Epidermal melanocyte (primary cell): ENCODE data around the gene NFIB.

Experiments
- DNase-seq: peaks from one replicate; pipeline ENCODE4 v3.0.0; 2011; ENCODE audit warnings: low spot score; ENCODE audit not compliant: insufficient read length

NFIB gene

DNA sequence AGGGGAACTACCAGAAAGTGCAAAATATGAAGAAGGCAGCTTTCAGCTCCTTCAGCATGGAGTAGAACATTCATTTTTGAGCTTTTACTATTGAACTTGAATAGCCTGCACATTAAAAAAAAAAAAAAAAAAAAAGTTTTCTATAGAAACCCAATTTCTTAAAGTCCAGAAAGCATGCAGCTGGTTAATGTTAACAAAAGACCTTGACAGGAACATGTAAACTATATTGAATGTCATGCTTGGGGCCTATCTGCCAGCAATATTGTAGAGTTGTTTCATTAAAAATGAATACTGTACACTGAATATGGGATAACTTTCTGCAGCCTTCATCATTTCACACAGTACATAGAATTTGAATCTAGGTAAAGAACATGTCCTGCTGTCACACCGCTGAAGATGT, 230.6 kb downstream of the NFIB start:
- DNase-seq: no peak

GRCh38 chr9:14082732-14083131, 231.2 kb downstream of the NFIB start:
- no peak for DNase-seq

- no peak for DNase-seq
Observed at GRCh38 chr9:14081745-14082144, 232.2 kb downstream of the NFIB start.

GRCh38 chr9:14080959-14081542, 232.9 kb downstream of the NFIB start:
- no peak for DNase-seq

DNA sequence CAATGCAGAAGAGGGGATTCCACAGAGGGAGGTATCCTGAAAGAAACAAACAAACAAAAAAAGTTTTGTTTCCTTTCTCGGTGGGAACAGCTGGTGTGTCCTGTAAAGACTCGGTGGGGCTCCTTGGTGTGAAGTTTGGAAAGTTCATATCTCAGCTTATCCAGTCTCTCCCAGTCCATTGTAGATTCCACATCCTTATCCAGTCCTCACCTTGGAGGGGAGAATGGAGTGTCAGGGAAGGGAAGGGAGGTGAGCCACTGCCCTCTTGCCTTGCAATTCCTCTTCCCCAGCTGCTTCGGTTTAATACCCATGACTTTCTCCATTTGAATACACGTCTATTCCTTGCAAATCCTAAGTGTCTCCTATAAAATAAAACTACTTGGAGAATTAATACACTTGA, 234.5 kb downstream of the NFIB start:
- DNase-seq: no peak

DNA sequence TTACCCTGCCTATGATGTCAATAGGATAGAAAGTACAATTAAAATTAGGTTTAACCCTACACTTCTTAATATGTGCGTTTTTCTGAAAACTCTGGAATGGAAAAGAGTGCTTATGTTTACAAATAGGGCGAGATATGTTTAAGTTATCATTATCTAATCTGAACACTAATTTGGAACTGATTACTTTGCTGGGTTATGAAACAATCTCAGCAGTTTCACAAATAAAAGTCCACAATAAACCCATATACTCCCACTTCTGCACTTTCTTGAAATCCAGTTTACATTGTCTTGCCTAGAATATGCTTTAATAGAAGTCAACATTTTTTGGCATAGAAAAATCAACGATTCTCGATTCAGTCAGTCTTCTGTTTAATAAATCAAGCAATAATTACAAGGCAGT, 236.3 kb downstream of the NFIB start:
- DNase-seq: no peak

GRCh38 chr9:14075218-14075617, 238.7 kb downstream of the NFIB start:
- no peak for DNase-seq

- DNase-seq: no peak
Observed at GRCh38 chr9:14072850-14073249, 241.1 kb downstream of the NFIB start.

- DNase-seq: no peak
Observed at GRCh38 chr9:14071484-14071883, 242.5 kb downstream of the NFIB start.

DNA sequence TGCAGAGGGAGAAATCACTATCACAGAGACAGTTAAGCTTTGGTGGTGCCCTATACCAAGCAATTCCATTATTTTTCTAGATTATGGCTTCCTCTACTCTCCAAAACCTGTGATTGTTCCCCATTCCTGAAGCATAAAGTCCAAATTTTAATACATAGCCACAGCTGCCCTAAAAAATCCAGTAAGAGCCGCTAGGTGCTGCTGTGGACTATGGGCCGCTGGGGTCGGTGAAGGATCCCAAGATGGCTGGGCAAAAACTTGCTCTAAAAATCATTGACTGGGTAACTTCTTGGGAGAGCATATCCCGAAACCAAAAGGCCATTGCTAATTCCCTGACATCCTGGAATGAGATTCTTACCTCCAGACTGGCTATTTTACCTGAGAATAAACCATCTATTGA, 245.3 kb downstream of the NFIB start:
- DNase-seq: no peak

- no peak for DNase-seq
Observed at GRCh38 chr9:14066831-14067230, 247.1 kb downstream of the NFIB start.

DNA sequence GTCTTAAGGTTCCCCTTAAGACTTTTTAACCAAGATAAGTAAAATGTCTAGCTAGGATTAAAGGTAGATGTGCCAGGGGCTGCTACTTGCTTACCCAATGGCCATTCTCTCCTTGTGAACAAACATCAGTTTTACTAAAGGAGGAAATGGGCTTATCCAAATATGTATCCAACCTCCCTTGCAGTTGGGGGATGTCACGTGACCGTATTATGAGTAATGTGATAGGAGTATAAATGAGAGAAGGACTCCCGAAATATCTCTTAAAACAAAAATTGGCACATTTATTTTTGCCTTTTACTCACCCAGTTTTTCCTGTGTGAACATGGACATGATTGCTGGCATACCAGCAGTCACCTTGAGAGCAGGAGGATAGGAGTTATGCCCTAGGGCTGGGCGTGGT, 247.9 kb downstream of the NFIB start:
- DNase-seq: no peak

DNA sequence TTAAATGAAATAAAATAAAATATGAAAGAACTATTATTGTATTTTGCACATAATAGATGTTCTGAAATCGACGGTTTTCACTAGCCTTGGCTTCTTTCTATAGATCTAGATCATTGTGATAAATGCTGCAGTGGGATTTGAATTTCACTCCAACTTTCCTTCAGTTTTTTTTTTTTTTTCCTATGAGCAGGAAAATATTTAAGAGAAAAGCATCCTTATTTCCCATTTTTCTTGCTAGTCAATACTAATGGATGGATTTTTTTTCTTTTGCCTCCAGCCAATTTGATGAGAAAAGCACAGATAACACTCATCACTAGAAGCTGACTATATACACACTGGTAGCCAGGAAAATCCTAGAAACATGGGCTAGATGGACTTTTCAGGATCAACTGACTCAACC, 249.0 kb downstream of the NFIB start:
- DNase-seq: no peak

GRCh38 chr9:14063756-14064155, 250.2 kb downstream of the NFIB start:
- no peak for DNase-seq

DNA sequence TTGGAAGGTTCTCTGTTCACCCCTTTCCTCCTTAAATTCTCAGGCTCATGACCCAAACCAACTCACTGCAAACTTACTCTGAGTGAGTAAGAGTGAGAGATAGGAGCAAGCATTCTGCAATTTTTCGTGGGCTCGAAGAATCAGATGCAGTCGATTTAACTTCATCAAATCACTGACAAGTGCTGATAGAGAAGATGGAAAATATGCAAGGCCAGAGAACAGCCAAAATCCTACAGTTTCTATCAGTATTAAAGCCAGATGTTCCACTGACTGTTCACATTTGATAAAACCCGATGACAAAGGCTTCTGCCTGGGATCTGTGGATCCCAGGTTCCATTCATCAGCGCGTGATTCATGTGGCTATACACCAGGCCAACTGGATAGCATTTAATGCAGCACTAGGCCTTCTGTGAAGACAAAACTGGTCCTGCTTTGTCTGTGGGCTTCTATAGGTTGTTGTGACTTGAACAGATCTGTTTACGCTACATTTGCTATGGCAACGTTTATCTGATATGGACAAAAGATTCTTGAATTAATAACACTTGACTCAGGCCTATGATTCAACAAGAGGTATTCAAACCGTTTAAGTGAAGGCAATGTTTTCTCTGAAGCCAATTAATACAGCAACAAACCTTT, 251.2 kb downstream of the NFIB start:
- no peak for DNase-seq

GRCh38 chr9:14061936-14062585, 251.9 kb downstream of the NFIB start:
- no peak for DNase-seq

DNA sequence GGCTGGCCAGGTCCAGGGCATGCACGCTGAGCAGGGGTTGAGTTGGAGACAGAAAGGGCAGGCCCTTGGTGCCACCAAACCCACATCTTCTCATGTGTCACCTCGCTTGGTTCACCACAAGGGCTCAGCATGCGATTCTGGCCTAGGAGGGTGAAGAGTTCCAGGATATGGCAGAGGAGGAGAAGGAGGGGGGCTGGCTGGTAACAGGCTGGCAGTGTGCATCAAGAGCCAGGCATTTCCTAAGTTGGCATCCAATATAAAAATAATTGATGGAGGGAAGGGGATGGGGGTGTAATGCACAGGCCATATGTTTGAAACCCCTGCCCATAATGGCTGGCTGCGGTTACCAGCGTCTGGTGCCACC, 255.6 kb downstream of the NFIB start:
- no peak for DNase-seq

DNA sequence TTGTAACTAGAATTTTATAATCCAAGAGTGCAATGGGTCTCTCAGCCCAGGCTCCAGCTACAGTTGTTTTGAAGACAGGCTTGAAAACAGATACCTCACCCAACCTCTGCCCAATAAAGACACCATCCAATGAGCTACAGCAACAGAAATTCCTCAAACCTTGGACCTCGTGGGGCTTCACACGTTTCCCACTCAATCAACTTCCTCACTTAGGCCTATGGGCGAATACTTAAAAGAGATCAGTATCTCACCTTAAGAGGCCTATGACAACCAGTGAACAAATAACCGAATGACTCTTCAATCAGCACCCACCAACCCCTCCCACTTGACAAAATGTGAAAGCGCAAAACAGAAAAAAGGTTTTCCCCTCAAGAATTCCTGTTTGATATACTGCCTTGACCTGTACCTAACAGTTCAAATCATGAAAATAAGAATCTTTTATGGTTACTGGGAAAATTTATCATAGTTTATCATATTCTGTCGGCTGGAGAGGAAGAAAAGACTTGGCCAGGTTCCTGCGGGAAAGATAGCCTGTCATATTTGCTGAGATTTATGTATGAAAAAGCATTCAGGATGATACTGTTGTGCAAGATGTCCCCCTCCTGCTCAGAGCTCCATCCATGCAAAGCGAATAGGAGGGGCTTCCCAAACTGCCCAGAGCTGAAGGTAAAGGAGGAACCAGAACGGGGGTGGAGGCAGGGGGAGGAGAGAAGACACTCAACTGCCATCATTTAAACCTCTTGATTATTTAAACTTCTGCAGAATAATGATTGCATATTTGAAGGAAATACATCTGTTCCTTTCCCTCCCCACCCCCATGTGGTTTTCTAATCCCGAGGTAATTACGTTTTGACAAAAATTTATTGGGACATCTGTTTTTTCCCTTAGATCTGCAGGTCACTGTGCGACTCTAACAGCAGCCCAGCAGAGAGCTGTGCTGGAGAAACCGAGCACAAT, 256.3 kb downstream of the NFIB start:
- DNase-seq: no peak

- DNase-seq: no peak
Observed at GRCh38 chr9:14056316-14056861, 257.6 kb downstream of the NFIB start.

DNA sequence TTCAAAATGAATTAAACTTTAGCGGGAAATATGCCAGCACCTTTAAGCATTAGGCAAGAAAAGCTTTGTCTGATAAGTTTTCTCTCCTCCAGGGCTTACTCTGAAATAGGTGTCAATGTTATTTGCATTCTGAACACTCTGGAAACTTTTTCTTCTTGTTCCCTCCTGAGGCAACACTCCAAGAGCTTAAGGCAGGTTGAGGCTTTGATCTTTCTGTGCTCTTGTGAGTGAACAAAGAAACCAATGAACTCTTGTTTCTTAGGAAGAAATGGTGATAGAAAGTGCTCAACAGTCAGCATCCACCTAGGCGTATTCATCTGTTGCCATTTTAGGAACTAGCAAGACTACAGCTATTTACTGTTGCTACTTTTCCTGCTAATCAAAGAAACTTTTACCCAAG, 259.8 kb downstream of the NFIB start:
- no peak for DNase-seq

- DNase-seq: no peak
Observed at GRCh38 chr9:14052359-14052758, 261.6 kb downstream of the NFIB start.

GRCh38 chr9:14051419-14051818, 262.5 kb downstream of the NFIB start:
- no peak for DNase-seq
